Astrocyte of the cerebellum (primary cell): ENCODE data around the gene UBA6.

Experiments
- DNase-seq: peaks from one replicate; pipeline ENCODE4 v3.0.0-alpha.2; 2011; ENCODE audit warnings: low read depth
- H3K4me3 ChIP-seq: 2 replicates; pipeline ENCODE4 v1.5.1; 2011; ENCODE audit warnings: mild to moderate bottlenecking, low read depth, low read length, moderate library complexity
- in situ Hi-C: cut with HindIII; loops from 2 replicates; pipeline ENCODE4 v1.10.0; 2017; ENCODE audit warnings: low sequenced_read_pairs
- TF ChIP-seq, protein P1 (sequence below): IDR thresholded peaks from 2 replicates; pipeline ENCODE4 v1.5.1; 2012; ENCODE audit warnings: low read length, low read depth, moderate library complexity, mild to moderate bottlenecking; ENCODE audit errors: missing control alignments

UBA6 gene

DNA sequence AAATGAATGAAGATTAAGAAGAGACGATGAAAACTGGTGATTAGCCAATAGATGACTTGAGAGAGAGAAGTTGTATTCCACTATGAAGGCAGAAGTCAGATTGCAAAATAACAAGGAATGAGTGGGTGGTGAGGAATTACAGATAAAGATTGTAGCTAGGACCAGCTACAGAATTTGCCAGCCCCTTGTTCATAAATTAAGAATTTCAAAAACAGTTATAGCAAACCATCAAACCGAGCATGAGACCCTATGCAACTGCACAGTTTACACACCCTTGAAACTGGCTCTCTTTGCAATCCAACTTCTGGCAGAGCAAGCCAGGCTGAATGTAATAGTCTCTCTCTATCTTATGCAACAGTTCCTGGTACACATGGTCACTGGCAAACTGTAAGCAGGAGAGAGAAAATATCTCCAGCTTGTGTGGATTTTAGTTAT is 107.2 kb downstream of the UBA6 start:
- DNase-seq: no peak
- in situ Hi-C loops: no loop called here
- TF ChIP-seq, protein P1, sequence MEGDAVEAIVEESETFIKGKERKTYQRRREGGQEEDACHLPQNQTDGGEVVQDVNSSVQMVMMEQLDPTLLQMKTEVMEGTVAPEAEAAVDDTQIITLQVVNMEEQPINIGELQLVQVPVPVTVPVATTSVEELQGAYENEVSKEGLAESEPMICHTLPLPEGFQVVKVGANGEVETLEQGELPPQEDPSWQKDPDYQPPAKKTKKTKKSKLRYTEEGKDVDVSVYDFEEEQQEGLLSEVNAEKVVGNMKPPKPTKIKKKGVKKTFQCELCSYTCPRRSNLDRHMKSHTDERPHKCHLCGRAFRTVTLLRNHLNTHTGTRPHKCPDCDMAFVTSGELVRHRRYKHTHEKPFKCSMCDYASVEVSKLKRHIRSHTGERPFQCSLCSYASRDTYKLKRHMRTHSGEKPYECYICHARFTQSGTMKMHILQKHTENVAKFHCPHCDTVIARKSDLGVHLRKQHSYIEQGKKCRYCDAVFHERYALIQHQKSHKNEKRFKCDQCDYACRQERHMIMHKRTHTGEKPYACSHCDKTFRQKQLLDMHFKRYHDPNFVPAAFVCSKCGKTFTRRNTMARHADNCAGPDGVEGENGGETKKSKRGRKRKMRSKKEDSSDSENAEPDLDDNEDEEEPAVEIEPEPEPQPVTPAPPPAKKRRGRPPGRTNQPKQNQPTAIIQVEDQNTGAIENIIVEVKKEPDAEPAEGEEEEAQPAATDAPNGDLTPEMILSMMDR: no peak
- no peak overlapping the region for H3K4me3 ChIP-seq

DNA sequence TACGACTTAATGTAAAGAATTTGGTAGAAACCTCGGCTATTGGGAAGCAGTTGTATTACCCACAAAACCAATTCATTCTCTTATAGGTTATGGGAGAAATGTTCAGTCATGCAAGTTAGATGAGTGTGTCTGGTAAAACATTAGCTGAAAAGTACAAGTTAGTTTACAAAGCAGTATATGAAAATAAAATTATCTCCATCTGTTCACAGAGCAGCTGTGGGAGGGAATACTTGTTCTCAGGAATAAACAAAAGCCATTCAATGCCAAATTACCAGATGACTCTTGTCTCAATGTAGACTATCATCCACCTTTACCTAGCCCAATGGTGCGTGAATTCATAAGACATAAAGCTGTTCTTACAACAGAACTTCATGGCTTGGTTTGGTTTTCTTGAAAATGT is 113.8 kb downstream of the UBA6 start:
- H3K4me3 ChIP-seq: no peak overlapping the region
- DNase-seq: no peak
- TF ChIP-seq, protein P1: no peak
- in situ Hi-C loops: no loop called here

DNA sequence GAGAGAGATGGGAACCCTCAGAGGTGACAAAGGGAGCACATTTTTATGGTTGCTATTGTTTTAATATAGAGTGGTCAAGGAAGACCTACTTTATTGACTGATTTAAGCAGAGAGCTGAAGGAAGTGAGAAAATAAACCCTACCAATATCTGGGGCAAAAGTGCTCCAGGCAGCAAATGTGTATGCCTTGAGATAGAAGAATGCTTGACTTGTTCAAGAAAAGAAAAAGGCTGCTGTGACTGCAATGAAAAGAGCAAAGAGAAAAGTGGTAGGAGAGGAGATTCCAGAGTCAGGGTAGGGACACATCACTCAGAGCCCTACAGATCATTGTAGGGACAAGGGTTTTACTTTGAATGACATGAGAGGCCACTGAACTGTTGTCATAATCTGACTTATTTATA is 116.5 kb downstream of the UBA6 start:
- TF ChIP-seq, protein P1: no peak
- DNase-seq: no peak
- no peak overlapping the region for H3K4me3 ChIP-seq
- in situ Hi-C loops: no loop called here

DNA sequence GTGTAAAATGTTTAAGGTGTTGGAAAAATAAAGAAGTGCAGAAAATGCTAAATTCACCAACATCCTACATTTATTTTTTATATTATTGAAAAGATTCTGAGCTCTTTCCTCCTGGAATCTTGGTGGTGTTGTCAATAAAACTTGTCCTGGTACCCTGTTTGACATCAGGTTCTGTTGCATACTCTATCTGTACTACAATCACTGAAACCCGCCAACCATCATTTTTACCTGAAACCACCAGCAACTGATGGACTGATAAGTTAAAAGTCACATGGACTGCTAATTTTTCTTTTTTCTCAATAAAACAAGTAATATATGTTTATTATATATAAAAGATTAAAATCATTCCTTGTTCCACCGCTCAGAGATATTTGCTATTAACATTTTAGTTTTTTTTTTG is 119.0 kb downstream of the UBA6 start:
- TF ChIP-seq, protein P1: no peak

DNA sequence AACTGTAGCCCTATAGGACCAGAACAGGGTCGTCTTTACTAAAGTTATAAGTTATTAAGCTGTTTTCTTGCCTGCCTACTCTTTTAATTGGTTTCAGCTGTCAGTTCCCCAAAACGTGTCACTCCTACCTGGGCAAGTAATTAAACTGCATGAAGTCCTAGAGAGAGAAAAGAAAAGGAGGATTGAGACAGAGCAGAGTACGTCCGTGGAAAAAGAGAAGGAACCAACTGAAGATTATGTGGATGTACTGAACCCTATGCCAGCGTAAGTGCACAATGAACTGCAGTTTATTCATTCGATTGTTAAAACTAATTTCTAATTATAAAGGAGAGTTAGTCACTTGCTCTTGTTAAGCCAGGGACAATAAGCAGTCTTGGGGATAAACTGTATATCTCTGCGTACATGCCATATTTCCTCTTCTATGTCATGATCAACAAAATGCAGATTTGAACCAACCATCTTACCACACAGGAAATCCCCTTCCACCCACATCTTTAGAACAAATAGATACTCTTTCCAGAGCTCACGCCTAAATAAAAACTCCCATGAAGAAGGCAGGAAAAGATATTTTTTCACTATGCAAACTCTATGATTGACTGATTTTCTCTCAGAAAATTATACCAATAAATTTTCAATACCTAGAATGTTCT is 119.6 kb downstream of the UBA6 start:
- in situ Hi-C loops: no loop called here
- TF ChIP-seq, protein P1: no peak
- no peak for DNase-seq
- no peak overlapping the region for H3K4me3 ChIP-seq

More for the DNA sequence above, 119.0 kb downstream of the UBA6 start:
- in situ Hi-C loops: no loop called here
- no peak overlapping the region for H3K4me3 ChIP-seq
- DNase-seq: no peak

DNA sequence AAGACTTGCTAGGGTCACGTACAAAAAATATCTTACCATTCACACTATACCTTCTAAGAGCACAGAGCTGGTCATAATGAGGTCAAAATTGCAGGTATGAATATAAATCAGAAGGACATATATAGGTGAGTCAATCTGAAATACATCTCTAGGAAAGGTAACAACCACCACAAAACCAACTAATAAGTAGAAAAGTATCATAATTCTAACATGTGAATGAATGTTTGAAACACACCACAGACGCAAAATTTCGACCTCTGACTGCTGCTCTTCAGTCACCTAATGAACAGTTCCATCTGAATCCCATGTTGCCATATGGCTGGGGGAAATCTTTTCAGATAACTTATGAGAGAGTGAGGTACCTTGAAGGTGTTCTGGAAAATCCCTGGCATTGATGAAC is 120.4 kb downstream of the UBA6 start:
- DNase-seq: no peak
- TF ChIP-seq, protein P1: no peak
- in situ Hi-C loops: no loop called here
- no peak overlapping the region for H3K4me3 ChIP-seq
